ENCODE measurements around the gene NTM.

The NTM gene

DNA sequence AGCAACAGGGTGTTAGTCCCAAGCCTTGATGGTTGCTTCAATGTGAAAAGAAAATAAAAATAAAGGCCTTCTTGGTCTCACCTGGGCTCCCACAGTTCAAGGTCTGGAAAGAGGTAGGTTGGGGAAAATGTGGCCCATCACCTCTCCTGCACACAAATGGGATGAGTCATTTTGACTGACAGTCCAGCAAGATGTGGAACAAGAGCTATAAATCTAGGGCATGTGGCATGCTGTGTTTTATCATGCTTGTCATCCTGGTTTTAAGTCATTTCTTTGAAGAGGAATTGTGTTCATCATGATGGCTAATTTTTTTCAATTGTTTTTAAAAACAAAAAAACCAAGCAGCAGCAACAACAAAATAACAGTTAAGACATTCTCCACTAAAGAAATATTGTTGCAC lies 503.7 kb downstream of the NTM start:
- TF ChIP-seq ZNF274 (IDR thresholded peaks at IDR 0.05; ENCODE audit: low read depth, low read length): no peak

DNA sequence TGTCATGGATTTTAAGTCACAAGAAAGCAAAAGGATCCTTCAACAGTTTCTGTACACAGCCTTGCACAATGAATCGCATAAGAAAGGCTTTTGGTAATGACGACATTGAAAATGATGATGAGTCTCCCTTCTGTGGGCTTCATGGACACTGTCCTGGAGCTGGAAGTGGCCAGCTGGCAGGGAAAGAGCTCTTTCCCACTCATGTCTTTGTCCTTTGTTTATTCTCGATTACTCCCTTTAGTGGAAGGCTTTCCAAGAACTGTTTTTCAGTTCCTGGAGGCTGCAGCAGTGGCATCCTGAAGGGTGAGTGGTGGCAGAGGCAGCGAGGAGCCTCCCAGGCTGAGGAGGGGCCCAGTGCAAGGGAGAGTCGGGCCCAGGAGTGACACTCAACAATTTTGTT lies 505.2 kb downstream of the NTM start:
- H3K4me3 ChIP-seq (ENCODE audit: low read length): no peak overlapping the region
- TF ChIP-seq ZNF274 (IDR thresholded peaks at IDR 0.05; ENCODE audit: low read depth, low read length): no peak

More for the DNA sequence above, 503.7 kb downstream of the NTM start:
- no peak overlapping the region for H3K4me3 ChIP-seq (ENCODE audit: low read length)

DNA sequence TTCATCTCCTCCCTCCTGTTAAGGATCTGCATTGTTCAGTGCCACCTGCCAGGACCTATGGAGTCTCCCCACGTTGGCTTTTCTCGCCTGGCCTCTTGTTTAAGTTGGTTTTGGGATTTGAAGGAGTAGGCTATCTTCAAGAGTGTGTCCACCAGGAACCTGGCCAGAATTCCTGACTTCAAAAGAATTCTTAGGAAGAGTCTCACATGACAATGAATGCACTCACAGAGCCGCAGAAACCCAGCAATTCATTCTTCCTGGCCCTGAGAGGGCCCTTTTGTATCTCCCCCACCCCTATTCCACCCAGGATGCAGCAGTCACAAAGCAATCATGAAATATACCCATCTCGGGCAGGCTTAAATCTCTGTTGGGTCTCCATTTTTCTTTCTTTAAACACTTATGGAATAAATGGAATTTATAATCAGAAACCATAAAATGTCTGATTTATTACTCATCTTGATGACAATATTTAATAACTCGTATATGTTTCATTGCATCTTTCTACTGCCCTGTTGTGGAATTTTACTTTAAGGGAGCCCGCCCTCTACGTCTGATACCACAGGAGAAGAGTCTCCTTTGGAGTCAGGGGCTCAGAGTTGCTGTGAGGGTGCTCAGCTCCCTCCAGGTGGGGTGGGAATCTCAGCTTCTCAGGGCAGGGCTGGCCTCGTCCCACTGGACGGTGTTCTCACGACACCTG lies 507.0 kb downstream of the NTM start:
- TF ChIP-seq ZNF274 (IDR thresholded peaks at IDR 0.05; ENCODE audit: low read depth, low read length): no peak
- no peak overlapping the region for H3K4me3 ChIP-seq (ENCODE audit: low read length)

DNA sequence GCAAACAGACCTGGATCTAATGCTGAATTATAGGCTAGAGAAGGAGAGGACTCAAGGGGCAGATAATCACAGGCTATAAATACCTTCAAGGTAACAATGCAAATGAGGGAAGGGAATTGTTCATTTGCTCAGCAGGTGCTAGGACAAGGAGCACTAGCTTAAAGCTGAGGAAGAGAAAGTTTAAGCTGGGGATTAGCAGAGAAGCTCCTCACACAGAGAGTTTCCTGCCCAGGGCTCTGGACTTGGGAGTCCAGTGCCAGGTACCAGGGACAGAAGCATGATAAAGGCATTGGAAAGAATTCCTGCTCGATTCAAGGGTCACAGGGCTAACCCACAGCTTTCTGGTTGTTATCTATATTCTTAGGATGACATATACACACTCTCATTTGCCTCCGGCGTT lies 509.9 kb downstream of the NTM start:
- TF ChIP-seq ZNF274 (IDR thresholded peaks at IDR 0.05; ENCODE audit: low read depth, low read length): no peak
- H3K4me3 ChIP-seq (ENCODE audit: low read length): no peak overlapping the region

GRCh38 chr11:131880976-131881375 lies 510.6 kb downstream of the NTM start:
- H3K4me3 ChIP-seq (ENCODE audit: low read length): no peak overlapping the region
- TF ChIP-seq ZNF274 (IDR thresholded peaks at IDR 0.05; ENCODE audit: low read depth, low read length): no peak

- no peak for TF ChIP-seq ZNF274 (IDR thresholded peaks at IDR 0.05; ENCODE audit: low read depth, low read length)
- no peak overlapping the region for H3K4me3 ChIP-seq (ENCODE audit: low read length)
These were observed 512.9 kb downstream of the NTM start for GRCh38 chr11:131883332-131883731.

DNA sequence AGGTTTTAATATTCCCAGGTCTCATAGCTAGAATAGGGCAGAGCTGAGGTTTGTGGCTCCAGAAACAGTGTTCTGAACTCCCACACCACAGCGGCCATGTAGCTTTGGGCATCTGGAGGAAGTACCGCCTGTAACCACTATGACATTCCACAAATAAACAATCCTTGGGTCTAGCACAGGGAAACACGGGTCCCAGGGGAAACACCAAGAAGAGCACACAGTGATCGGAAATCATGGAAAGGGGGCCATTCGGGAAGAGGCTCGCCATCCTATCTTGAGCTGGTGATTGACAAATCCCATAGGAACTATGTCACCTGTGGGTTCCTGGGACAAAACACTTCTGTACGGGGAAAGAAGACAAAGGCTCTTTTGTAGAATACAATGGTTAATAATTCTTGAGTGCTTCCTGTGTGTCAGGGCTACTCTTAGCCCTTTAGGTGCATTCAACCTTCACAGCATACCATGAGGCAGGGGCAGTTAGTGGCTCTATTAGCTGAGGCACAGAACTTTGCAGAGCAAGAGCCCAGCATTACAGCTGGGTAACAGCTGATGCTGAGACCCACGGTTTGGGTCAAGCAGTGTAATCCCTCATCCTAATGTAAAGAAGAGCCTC lies 514.2 kb downstream of the NTM start:
- no peak for TF ChIP-seq ZNF274 (IDR thresholded peaks at IDR 0.05; ENCODE audit: low read depth, low read length)

GRCh38 chr11:131885431-131885830 lies 515.0 kb downstream of the NTM start:
- no peak for TF ChIP-seq ZNF274 (IDR thresholded peaks at IDR 0.05; ENCODE audit: low read depth, low read length)
- H3K4me3 ChIP-seq (ENCODE audit: low read length): no peak overlapping the region

More for the DNA sequence above, 514.2 kb downstream of the NTM start:
- no peak overlapping the region for H3K4me3 ChIP-seq (ENCODE audit: low read length)

- no peak overlapping the region for H3K4me3 ChIP-seq (ENCODE audit: low read length)
- no peak for TF ChIP-seq ZNF274 (IDR thresholded peaks at IDR 0.05; ENCODE audit: low read depth, low read length)
These were observed 515.8 kb downstream of the NTM start for GRCh38 chr11:131886201-131886600.

GRCh38 chr11:131888230-131888855 lies 517.9 kb downstream of the NTM start:
- no peak overlapping the region for H3K4me3 ChIP-seq (ENCODE audit: low read length)
- no peak for TF ChIP-seq ZNF274 (IDR thresholded peaks at IDR 0.05; ENCODE audit: low read depth, low read length)

- no peak for TF ChIP-seq ZNF274 (IDR thresholded peaks at IDR 0.05; ENCODE audit: low read depth, low read length)
- no peak overlapping the region for H3K4me3 ChIP-seq (ENCODE audit: low read length)
These were observed 518.7 kb downstream of the NTM start for GRCh38 chr11:131889146-131889577.

- no peak for TF ChIP-seq ZNF274 (IDR thresholded peaks at IDR 0.05; ENCODE audit: low read depth, low read length)
- no peak overlapping the region for H3K4me3 ChIP-seq (ENCODE audit: low read length)
These were observed 519.6 kb downstream of the NTM start for GRCh38 chr11:131889760-131890581.

DNA sequence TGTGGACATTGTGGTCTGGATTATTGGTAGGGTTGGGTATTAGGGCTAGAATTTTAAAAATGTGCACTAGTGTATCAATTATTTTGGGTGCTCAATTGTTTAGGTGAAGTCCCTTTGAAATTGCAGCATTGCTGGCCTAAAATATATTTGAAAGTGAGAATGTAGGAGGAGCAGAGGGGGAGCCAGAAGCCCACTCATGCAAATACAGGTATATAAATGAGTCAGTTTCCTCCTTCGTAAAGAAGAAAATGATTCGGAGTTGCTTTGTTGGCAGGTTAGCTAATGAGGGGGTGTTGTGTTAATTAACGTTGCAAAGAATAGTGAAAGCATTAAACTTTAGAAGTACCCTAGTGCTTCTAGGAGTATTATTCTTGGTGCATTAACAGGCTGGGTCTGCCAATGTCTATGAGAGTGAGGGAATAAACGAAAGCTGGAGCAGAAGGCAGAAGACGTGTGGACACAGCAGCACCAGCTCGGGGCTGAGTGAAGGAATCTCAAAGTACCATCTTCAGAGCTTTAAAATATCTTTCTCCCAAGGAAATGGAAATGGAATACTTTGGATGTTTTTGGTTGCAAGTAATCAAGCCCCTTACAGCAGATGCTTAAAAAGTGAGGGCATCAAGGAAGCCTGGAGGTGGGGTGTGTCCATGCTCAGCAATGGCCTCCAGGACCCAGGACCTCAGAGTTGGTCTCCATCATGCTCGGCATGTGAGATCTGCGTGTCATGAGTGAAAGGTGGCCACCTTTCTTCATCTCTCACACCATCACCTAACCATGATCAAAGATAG lies 522.9 kb downstream of the NTM start:
- no peak for TF ChIP-seq ZNF274 (IDR thresholded peaks at IDR 0.05; ENCODE audit: low read depth, low read length)
- H3K4me3 ChIP-seq (ENCODE audit: low read length): peak overlapping the region; percentile 20; the same call in 1 of the 2 replicates
